OCI-LY3 (cell line): ENCODE measurements around the gene SPRY4.

Source experiments
- H2AFZ ChIP-seq: fragments of 200-600, 300-600 bp; shearing (Covaris generic); 2 replicates; pipeline ENCODE4 v1.6.0; 2014; ENCODE audit warnings: antibody characterized with exemption, low read depth, low read length
- H3K27ac ChIP-seq: fragments of 200-600, 300-600 bp; sonication (generic); 2 replicates; pipeline ENCODE4 v1.5.1; 2014; ENCODE audit warnings: mild to moderate bottlenecking, low read length, moderate library complexity, mixed read lengths
- H3K27me3 ChIP-seq: fragments of 200-600, 300-600 bp; sonication (generic); 2 replicates; pipeline ENCODE4 v1.6.1; 2014; ENCODE audit warnings: low read depth, low read length, mixed read lengths
- H3K36me3 ChIP-seq: fragments of 200-600, 300-600 bp; sonication (generic); replicated peaks from 2 replicates; pipeline ENCODE3; 2014; ENCODE audit warnings: low read depth, low read length, mixed read lengths
- H3K4me1 ChIP-seq: fragments of 300-600, 200-600 bp; sonication (generic); 2 replicates; pipeline ENCODE4 v1.6.1; 2014; ENCODE audit warnings: low read length, mixed read lengths
- H3K4me2 ChIP-seq: fragments of 200-600, 300-600 bp; sonication (generic); 2 replicates; pipeline ENCODE4 v1.6.1; 2014; ENCODE audit warnings: low read length, mixed read lengths
- H3K4me3 ChIP-seq: fragments of 300-600, 200-600 bp; sonication (generic); 2 replicates; pipeline ENCODE4 v1.5.1; 2014; ENCODE audit warnings: antibody characterized with exemption, mild to moderate bottlenecking, low read length, moderate library complexity
- H3K79me2 ChIP-seq: fragments of 300-600, 200-600 bp; shearing (Covaris generic); 2 replicates; pipeline ENCODE4 v1.6.1; 2014; ENCODE audit warnings: mild to moderate bottlenecking, low read length, mixed read lengths
- H3K9ac ChIP-seq: fragments of 300-600, 200-600 bp; shearing (Covaris generic); 2 replicates; pipeline ENCODE4 v1.6.0; 2014; ENCODE audit warnings: mild to moderate bottlenecking, low read length, moderate library complexity
- H3K9me3 ChIP-seq: fragments of 200-600, 300-600 bp; shearing (Covaris generic); 2 replicates; pipeline ENCODE4 v1.6.1; 2014; ENCODE audit warnings: low read length, mixed read lengths; ENCODE audit not compliant: insufficient read depth
- H4K20me1 ChIP-seq: fragments of 200-600, 300-600 bp; sonication (generic); 2 replicates; pipeline ENCODE4 v1.6.1; 2016; ENCODE audit warnings: low read length, mixed read lengths; ENCODE audit not compliant: insufficient read depth
- EZH2phosphoT487 ChIP-seq: fragments of 200-600 bp; shearing (Covaris generic); IDR thresholded peaks from 2 replicates; pipeline ENCODE4 v1.6.1; 2018; ENCODE audit warnings: antibody characterized with exemption, mixed run types, low read depth
- TF ChIP-seq, protein P1 (sequence below): fragments of 200-600, 300-600 bp; sonication (generic); IDR thresholded peaks from 2 replicates; pipeline ENCODE4 v1.5.1; 2014; ENCODE audit warnings: antibody characterized with exemption, low read length, low read depth

Gene SPRY4, protein sequence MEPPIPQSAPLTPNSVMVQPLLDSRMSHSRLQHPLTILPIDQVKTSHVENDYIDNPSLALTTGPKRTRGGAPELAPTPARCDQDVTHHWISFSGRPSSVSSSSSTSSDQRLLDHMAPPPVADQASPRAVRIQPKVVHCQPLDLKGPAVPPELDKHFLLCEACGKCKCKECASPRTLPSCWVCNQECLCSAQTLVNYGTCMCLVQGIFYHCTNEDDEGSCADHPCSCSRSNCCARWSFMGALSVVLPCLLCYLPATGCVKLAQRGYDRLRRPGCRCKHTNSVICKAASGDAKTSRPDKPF

DNA sequence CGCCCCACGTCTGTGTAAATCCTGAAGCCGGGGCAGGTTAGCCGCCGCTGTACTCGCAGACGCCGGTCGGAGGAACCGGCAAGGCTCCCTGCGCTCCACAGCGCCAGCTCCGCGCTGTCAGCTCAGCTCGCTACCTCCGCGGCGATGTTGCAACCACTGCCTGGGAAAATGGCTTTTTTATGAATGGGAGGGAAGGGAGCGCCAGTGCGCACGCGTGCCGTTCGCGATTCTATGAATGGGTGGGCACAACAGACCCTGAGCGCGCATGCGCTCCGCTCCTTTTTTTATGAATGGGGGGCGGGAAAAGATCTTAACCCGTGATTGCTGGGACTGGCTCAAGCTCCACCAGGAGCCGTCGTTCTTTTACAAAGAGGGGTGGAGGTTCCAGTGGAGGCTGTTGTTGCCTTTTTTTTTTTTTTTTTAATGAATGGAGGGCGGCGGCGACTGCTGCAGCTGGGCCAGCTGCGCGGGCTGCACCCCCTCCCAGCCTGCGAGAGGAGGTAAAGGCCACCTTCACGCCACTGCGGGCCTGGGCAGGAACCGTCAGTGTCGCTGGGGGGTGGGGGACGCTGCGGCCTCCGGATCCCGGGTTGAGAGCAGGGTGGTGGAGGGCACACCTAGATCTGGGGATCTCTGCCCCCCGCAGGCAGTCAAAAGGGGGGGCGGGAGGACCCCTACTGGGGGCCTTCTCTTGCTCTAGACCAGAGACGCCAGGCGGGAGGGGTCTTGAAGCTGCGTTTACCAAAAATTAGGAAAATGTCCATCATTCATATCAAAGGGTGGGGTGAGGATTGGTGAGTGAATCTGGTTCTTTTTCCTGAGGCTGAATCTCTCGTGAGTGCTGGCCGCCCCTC is at the start of gene SPRY4:
Gene SPRY4, minus strand, starts transcription at position 151 of the 854 bp plus-strand sequence. CDS start 9,913 bp downstream, outside the sequence.
- peaks cover 15% of the 10 kb centered on the region for H3K79me2 ChIP-seq
- H4K20me1 ChIP-seq, result no peaks in the 10 kb centered on the region
- peak within 1 kb of the TSS; percentile 89 for H3K4me2 ChIP-seq
- no peaks in the 10 kb centered on the region for H3K27me3 ChIP-seq
- TF ChIP-seq, protein P1, sequence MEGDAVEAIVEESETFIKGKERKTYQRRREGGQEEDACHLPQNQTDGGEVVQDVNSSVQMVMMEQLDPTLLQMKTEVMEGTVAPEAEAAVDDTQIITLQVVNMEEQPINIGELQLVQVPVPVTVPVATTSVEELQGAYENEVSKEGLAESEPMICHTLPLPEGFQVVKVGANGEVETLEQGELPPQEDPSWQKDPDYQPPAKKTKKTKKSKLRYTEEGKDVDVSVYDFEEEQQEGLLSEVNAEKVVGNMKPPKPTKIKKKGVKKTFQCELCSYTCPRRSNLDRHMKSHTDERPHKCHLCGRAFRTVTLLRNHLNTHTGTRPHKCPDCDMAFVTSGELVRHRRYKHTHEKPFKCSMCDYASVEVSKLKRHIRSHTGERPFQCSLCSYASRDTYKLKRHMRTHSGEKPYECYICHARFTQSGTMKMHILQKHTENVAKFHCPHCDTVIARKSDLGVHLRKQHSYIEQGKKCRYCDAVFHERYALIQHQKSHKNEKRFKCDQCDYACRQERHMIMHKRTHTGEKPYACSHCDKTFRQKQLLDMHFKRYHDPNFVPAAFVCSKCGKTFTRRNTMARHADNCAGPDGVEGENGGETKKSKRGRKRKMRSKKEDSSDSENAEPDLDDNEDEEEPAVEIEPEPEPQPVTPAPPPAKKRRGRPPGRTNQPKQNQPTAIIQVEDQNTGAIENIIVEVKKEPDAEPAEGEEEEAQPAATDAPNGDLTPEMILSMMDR, result no peak
- TF ChIP-seq EZH2phosphoT487, result no peak
- peak within 1 kb of the TSS; percentile 89 for H2AFZ ChIP-seq
- peak within 1 kb of the TSS; percentile 93 for H3K9ac ChIP-seq
- no peaks in the 10 kb centered on the region for H3K36me3 ChIP-seq
- peak within 1 kb of the TSS; percentile 97 for H3K4me3 ChIP-seq
- H3K4me1 ChIP-seq, result peaks cover 18% of the 10 kb centered on the region; the same call in 1 of the 2 replicates
- H3K9me3 ChIP-seq, result no peaks in the 10 kb centered on the region
- H3K27ac ChIP-seq, result peak within 1 kb of the TSS; percentile 32; the same call in 1 of the 2 replicates

DNA sequence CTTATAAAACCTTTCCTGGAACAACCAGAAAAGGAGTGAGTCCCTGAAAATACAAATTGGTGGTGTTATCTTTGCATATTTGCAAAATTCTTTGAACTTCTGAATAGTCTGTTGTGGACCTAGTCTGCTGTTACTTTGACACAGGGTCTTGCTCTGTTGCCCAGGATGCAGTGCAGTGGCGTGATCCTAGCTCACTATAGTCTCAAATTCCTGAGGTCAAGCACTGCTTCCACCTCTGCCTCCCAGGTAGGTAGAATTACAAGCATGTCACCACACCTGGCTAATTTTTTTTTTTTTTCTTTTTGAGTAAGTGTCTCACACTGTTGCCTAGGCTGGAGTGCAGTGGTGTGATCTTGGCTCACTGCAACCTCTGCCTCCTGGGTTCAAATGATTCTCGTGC is 43.7 kb upstream of the SPRY4 start:
- Histone ChIP-seq H4K20me1 (no peaks in the 10 kb centered on the region), H3K4me2 (no peak overlapping the region), H3K27ac (no peak overlapping the region), H3K27me3 (no peaks in the 10 kb centered on the region), H3K4me3 (no peak overlapping the region), H3K36me3 (no peaks in the 10 kb centered on the region), H3K9ac (no peak overlapping the region), H3K4me1 (peaks cover 24% of the 10 kb centered on the region), H3K9me3 (no peaks in the 10 kb centered on the region), H2AFZ (no peak overlapping the region), H3K79me2 (no peaks in the 10 kb centered on the region)
- TF ChIP-seq, protein P1, result no peak
- no peak for TF ChIP-seq EZH2phosphoT487

DNA sequence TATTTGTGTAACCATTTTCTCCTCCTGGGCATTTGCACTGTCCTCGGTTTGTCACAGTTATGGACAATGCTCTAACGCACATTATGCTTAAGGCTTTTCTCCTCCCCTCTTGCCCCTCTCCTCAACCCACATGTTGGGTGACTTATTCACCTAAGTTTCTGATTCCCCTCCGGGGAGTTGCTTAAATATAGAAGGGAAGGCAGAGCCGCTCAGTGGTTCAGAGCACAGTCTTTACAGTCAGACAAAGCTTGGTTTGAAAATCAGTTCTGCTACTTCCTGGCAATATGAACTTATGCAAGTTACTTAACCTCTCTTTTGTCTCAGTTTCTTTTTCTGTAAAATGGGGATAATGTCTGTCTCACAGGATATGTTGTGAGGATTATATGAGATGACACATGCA is 41.2 kb upstream of the SPRY4 start:
- H3K9me3 ChIP-seq, result no peaks in the 10 kb centered on the region
- peaks cover 29% of the 10 kb centered on the region for H3K4me1 ChIP-seq
- H3K79me2 ChIP-seq, result no peaks in the 10 kb centered on the region
- no peaks in the 10 kb centered on the region for H4K20me1 ChIP-seq
- TF ChIP-seq EZH2phosphoT487, result no peak
- TF ChIP-seq, protein P1, result no peak
- no peaks in the 10 kb centered on the region for H3K36me3 ChIP-seq
- no peak overlapping the region for H3K27ac ChIP-seq
- H2AFZ ChIP-seq, result no peak overlapping the region; the same call in 1 of the 2 replicates
- H3K27me3 ChIP-seq, result no peaks in the 10 kb centered on the region
- peak overlapping the region; percentile 15; the same call in 1 of the 2 replicates for H3K4me2 ChIP-seq
- no peak overlapping the region for H3K4me3 ChIP-seq
- H3K9ac ChIP-seq, result no peak overlapping the region
